ENCODE data around the gene ACSL1. TPM values are rescaled to one million over a fixed set of nuclear protein-coding genes. Genes with fewer than 3 reads are reported as not detected.

The ACSL1 gene
- total RNA-seq, 1 donor from 2014 or later: 321 TPM

Small RNA genes lying within 50 kb of the gene (microRNA-seq; reads per million reads assigned to microRNA genes)
- gene MIR3945 (ENCODE audit: borderline number of aligned reads): not detected

Other genes with a start within 250 kb of the ACSL1 start
- 17.8 TPM for gene CASP3, start 176.5 kb downstream of the ACSL1 start, total RNA-seq
- gene PRIMPOL, start 176.2 kb downstream of the ACSL1 start, total RNA-seq: 14.0 TPM
- 2.2 TPM for gene CENPU, start 91.9 kb downstream of the ACSL1 start, total RNA-seq
- 0.97 TPM for gene HELT, start 192.5 kb upstream of the ACSL1 start, total RNA-seq